K562 (cell line): ENCODE measurements around the gene CLCN2. TPM values are rescaled to one million over a fixed set of nuclear protein-coding genes. Genes with fewer than 3 reads are reported as not detected.

Experiments
- CC2D1A ChIP-seq: fragments of 450-650 bp; IDR thresholded peaks from 2 replicates; pipeline ENCODE4 v1.6.1; 2017; ENCODE audit warnings: mild to moderate bottlenecking
- JUNB ChIP-seq: fragments of 450-650 bp; formaldehyde crosslinking; conservative IDR thresholded peaks from 2 replicates; pipeline ENCODE4 v1.4.0; 2020; ENCODE audit warnings: mild to moderate bottlenecking
- MYBL2 ChIP-seq, 2 experiments: fragments of 450-650 bp in 1 of 2; sonication (generic) in 1 of 2; formaldehyde crosslinking in 1 of 2; IDR thresholded peaks; 2 replicates each; pipeline versions ENCODE4 v1.6.1 to v1.8.1; 2017 to 2022; ENCODE audit warnings: borderline replicate concordance in 1 of 2, inconsistent platforms in 1 of 2, low read depth in 1 of 2, mild to moderate bottlenecking in 1 of 2, missing genetic modification reagents in 1 of 2, moderate library complexity in 1 of 2
- ZNF707 ChIP-seq: fragments of 250-450 bp; sonication (Bioruptor Pico); conservative IDR thresholded peaks from 2 replicates; pipeline ENCODE4 v1.8.0; 2022; ENCODE audit warnings: inconsistent platforms, mild to moderate bottlenecking, moderate library complexity
- polyA plus RNA-seq, 8 experiments: library from polyadenylated mRNA; depleted of rRNA in 4 of 8; stranded (reverse) in 5 of 8; unstranded in 3 of 8; fragments of >200 nt; fragmentation: Nextera tagmentation in 2 of 8; fragmentation: Illumina TruSeq in 1 of 8; extraction: Ambion mirVana in 2 of 8; extraction: Trizol in 1 of 8; gene quantifications; 2 replicates each; pipeline versions ENCODE4 v1.2.1 to v1.2.3, GENCODE V29; 2011 to 2014; ENCODE audit warnings: inconsistent platforms in 1 of 8, missing spikeins in 1 of 8
- total RNA-seq, 7 experiments: library from RNA; depleted of rRNA in 6 of 7; stranded (reverse); fragments of >200 nt in 6 of 7; fragmentation: Illumina TruSeq in 2 of 7; extraction: Trizol in 2 of 7; gene quantifications; 2 replicates each; pipeline versions ENCODE4 v1.2.1 to v1.2.3, GENCODE V29; 2011 to 2021; ENCODE audit warnings: low replicate concordance in 1 of 7
- TF ChIP-seq, protein P1 (sequence below): fragments of 250-450 bp; sonication (Bioruptor Pico); IDR thresholded peaks from 2 replicates; pipeline ENCODE4 v1.9.0; 2021; ENCODE audit warnings: mild to moderate bottlenecking, inconsistent platforms
- TF ChIP-seq, protein P2 (sequence below): fragments of 200-600 bp; sonication (generic); IDR thresholded peaks from one replicate; pipeline ENCODE4 v1.6.1; 2012; ENCODE audit warnings: mild to moderate bottlenecking, low read depth, low read length, inconsistent platforms
- TF ChIP-seq, protein P3 (sequence below): sonication (generic); formaldehyde crosslinking; IDR thresholded peaks from 2 replicates; pipeline ENCODE4 v1.8.1; 2023; ENCODE audit warnings: mild to moderate bottlenecking, missing genetic modification reagents, moderate library complexity
- TF ChIP-seq, protein P4 (sequence below): fragments of 450-650 bp; IDR thresholded peaks from 2 replicates; pipeline ENCODE4 v1.6.1; 2016

The CLCN2 gene
- total and polyA plus RNA-seq, 9 of the 15 experiments (the other 6 are each of a cell fraction or from before 2014, with no cell fraction given) = 0.10 to 14.0 (median 6.9) TPM

DNA sequence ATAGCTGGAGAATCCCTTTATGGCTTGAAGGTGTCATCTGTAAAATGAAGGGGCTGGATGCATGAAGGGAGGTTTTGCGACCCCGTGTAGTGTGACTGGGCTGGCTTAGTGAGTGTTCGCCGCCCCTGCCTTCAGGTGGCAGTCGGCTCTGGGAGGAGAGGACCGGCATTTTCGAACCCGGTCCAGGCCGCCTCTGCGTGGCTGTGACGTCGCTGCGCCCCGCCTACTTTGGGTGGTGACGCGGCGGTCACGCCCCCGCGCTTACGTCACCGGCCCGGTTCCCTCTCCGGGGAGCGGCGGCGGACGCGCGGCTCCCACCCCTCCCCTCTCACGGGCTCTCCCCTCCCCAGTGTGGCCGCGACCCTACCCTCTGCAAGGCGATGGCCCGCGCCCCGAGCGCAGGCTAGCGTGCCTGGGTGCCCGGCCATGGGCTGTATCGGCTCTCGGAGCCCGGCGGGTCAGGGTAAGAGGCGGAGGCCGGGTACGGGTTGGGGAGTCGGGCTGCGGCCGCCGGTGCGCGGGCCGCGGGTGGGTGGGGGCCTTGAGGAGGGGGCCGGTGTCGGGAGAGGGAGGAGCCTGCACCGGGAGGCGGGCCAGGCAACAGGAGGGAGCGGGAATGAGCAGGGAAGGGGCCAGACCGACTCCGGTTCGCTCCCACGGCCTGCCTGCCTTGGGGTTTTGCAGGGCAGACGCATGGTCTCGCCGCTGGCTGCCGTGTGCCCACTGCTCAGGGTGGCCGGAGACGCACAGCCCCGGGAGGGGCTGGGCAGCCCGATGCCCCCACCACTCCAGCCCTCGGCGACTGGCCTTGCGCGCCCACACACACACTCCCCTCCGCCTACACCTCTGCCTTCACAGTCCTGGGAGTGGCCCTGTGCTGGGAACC lies 25.5 kb downstream of the CLCN2 start (continued):
- TF ChIP-seq, protein P1, sequence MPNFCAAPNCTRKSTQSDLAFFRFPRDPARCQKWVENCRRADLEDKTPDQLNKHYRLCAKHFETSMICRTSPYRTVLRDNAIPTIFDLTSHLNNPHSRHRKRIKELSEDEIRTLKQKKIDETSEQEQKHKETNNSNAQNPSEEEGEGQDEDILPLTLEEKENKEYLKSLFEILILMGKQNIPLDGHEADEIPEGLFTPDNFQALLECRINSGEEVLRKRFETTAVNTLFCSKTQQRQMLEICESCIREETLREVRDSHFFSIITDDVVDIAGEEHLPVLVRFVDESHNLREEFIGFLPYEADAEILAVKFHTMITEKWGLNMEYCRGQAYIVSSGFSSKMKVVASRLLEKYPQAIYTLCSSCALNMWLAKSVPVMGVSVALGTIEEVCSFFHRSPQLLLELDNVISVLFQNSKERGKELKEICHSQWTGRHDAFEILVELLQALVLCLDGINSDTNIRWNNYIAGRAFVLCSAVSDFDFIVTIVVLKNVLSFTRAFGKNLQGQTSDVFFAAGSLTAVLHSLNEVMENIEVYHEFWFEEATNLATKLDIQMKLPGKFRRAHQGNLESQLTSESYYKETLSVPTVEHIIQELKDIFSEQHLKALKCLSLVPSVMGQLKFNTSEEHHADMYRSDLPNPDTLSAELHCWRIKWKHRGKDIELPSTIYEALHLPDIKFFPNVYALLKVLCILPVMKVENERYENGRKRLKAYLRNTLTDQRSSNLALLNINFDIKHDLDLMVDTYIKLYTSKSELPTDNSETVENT = peak; percentile 24; the same call in 1 of the 2 replicates
- TF ChIP-seq ZNF707 = no peak
- TF ChIP-seq, protein P2, sequence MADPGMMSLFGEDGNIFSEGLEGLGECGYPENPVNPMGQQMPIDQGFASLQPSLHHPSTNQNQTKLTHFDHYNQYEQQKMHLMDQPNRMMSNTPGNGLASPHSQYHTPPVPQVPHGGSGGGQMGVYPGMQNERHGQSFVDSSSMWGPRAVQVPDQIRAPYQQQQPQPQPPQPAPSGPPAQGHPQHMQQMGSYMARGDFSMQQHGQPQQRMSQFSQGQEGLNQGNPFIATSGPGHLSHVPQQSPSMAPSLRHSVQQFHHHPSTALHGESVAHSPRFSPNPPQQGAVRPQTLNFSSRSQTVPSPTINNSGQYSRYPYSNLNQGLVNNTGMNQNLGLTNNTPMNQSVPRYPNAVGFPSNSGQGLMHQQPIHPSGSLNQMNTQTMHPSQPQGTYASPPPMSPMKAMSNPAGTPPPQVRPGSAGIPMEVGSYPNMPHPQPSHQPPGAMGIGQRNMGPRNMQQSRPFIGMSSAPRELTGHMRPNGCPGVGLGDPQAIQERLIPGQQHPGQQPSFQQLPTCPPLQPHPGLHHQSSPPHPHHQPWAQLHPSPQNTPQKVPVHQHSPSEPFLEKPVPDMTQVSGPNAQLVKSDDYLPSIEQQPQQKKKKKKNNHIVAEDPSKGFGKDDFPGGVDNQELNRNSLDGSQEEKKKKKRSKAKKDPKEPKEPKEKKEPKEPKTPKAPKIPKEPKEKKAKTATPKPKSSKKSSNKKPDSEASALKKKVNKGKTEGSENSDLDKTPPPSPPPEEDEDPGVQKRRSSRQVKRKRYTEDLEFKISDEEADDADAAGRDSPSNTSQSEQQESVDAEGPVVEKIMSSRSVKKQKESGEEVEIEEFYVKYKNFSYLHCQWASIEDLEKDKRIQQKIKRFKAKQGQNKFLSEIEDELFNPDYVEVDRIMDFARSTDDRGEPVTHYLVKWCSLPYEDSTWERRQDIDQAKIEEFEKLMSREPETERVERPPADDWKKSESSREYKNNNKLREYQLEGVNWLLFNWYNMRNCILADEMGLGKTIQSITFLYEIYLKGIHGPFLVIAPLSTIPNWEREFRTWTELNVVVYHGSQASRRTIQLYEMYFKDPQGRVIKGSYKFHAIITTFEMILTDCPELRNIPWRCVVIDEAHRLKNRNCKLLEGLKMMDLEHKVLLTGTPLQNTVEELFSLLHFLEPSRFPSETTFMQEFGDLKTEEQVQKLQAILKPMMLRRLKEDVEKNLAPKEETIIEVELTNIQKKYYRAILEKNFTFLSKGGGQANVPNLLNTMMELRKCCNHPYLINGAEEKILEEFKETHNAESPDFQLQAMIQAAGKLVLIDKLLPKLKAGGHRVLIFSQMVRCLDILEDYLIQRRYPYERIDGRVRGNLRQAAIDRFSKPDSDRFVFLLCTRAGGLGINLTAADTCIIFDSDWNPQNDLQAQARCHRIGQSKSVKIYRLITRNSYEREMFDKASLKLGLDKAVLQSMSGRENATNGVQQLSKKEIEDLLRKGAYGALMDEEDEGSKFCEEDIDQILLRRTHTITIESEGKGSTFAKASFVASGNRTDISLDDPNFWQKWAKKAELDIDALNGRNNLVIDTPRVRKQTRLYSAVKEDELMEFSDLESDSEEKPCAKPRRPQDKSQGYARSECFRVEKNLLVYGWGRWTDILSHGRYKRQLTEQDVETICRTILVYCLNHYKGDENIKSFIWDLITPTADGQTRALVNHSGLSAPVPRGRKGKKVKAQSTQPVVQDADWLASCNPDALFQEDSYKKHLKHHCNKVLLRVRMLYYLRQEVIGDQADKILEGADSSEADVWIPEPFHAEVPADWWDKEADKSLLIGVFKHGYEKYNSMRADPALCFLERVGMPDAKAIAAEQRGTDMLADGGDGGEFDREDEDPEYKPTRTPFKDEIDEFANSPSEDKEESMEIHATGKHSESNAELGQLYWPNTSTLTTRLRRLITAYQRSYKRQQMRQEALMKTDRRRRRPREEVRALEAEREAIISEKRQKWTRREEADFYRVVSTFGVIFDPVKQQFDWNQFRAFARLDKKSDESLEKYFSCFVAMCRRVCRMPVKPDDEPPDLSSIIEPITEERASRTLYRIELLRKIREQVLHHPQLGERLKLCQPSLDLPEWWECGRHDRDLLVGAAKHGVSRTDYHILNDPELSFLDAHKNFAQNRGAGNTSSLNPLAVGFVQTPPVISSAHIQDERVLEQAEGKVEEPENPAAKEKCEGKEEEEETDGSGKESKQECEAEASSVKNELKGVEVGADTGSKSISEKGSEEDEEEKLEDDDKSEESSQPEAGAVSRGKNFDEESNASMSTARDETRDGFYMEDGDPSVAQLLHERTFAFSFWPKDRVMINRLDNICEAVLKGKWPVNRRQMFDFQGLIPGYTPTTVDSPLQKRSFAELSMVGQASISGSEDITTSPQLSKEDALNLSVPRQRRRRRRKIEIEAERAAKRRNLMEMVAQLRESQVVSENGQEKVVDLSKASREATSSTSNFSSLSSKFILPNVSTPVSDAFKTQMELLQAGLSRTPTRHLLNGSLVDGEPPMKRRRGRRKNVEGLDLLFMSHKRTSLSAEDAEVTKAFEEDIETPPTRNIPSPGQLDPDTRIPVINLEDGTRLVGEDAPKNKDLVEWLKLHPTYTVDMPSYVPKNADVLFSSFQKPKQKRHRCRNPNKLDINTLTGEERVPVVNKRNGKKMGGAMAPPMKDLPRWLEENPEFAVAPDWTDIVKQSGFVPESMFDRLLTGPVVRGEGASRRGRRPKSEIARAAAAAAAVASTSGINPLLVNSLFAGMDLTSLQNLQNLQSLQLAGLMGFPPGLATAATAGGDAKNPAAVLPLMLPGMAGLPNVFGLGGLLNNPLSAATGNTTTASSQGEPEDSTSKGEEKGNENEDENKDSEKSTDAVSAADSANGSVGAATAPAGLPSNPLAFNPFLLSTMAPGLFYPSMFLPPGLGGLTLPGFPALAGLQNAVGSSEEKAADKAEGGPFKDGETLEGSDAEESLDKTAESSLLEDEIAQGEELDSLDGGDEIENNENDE = no peak
- no peak for TF ChIP-seq CC2D1A
- TF ChIP-seq MYBL2 (IDR thresholded peaks at IDR 0.05; ENCODE audit: low read depth) = no peak
- TF ChIP-seq MYBL2 (CRISPR knock-in tag; IDR thresholded peaks at IDR 0.05; ENCODE audit: borderline replicate concordance) = no peak
- TF ChIP-seq JUNB (CRISPR knock-in tag) = no peak
- TF ChIP-seq, protein P3, sequence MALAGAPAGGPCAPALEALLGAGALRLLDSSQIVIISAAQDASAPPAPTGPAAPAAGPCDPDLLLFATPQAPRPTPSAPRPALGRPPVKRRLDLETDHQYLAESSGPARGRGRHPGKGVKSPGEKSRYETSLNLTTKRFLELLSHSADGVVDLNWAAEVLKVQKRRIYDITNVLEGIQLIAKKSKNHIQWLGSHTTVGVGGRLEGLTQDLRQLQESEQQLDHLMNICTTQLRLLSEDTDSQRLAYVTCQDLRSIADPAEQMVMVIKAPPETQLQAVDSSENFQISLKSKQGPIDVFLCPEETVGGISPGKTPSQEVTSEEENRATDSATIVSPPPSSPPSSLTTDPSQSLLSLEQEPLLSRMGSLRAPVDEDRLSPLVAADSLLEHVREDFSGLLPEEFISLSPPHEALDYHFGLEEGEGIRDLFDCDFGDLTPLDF = no peak
- TF ChIP-seq, protein P4, sequence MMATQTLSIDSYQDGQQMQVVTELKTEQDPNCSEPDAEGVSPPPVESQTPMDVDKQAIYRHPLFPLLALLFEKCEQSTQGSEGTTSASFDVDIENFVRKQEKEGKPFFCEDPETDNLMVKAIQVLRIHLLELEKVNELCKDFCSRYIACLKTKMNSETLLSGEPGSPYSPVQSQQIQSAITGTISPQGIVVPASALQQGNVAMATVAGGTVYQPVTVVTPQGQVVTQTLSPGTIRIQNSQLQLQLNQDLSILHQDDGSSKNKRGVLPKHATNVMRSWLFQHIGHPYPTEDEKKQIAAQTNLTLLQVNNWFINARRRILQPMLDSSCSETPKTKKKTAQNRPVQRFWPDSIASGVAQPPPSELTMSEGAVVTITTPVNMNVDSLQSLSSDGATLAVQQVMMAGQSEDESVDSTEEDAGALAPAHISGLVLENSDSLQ = 0 out of 2 replicates have a peak, but pooled peaks have one; percentile 15
